Left ventricle myocardium inferior (tissue), 1 donor: ENCODE measurements around the gene CRISPLD2. TPM values are rescaled to one million over a fixed set of nuclear protein-coding genes. Genes with fewer than 3 reads are reported as not detected.
"Not testable (repeated sequence)": the region's sequence is repeated elsewhere in the genome, so short reads cannot be mapped to it uniquely, and the experiment has no call there.

Experiments
- DNase-seq: peaks from one replicate; pipeline ENCODE4 v3.0.0-alpha.2; 2020
- H3K27ac ChIP-seq: fragments of 200-600 bp; replicated peaks from 2 replicates; pipeline ENCODE4 v1.8.0; 2021
- H3K27me3 ChIP-seq: fragments of 200-600 bp; 2 replicates; pipeline ENCODE4 v1.8.0; 2021; ENCODE audit warnings: low read depth
- H3K36me3 ChIP-seq: fragments of 200-600 bp; 2 replicates; pipeline ENCODE4 v1.8.0; 2021
- H3K4me1 ChIP-seq: fragments of 200-600 bp; 2 replicates; pipeline ENCODE4 v1.8.0; 2021
- H3K4me3 ChIP-seq: fragments of 200-600 bp; 2 replicates; pipeline ENCODE4 v1.8.0; 2021; ENCODE audit warnings: mild to moderate bottlenecking, moderate library complexity
- H3K9me3 ChIP-seq: fragments of 200-600 bp; replicated peaks from 2 replicates; pipeline ENCODE4 v1.8.0; 2021
- intact Hi-C: fragments of 100-400 bp; cut with micrococcal nuclease; formaldehyde crosslinking; loops from one replicate; pipeline ENCODE4 v1.11.0; 2022
- total RNA-seq: library from RNA; stranded (reverse); fragmentation: NEBNext Ultra II Directional; extraction: Animal tissue kit (Norgen Biotek cat#: 25700); gene quantifications from one replicate; pipeline ENCODE4 v1.2.1, GENCODE V29; 2021
- TF ChIP-seq, protein P1 (sequence below): fragments of 200-600 bp; IDR thresholded peaks from 2 replicates; pipeline ENCODE4 v1.8.0; 2021; ENCODE audit warnings: antibody characterized with exemption, mild to moderate bottlenecking, borderline replicate concordance
- donor health status: DM: no; HTN: yes; CAD: no; lungs with severe emphysema.

Gene CRISPLD2
- total RNA-seq, 1 donor from 2014 or later: 12.8 TPM

DNA sequence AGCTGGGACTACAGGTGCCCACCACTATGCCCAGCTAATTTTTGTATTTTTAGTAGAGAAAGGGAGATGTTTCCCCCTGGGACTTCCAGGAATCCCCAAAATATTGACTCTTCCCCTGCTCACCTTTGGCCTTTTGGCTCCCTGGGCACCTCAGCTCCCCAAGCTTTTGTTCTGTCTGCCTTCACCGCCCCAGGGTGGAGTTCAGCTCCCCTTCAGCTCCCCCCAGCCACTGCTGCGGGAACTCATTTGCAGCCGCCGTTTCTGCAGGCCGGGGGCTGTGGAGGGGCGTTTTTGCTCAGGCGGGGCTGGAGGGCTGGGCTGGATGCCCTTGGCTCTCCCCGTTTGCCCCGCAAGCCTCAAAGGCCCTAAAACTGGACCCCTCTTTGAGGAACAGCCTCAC lies 47.9 kb downstream of the CRISPLD2 start:
- Histone ChIP-seq H3K27me3 (peaks cover 23% of the 10 kb centered on the region), H3K4me1 (no peaks in the 10 kb centered on the region), H3K9me3 (no peaks in the 10 kb centered on the region), H3K4me3 (no peak overlapping the region), H3K27ac (no peak overlapping the region), H3K36me3 (peaks cover 45% of the 10 kb centered on the region)
- TF ChIP-seq, protein P1, sequence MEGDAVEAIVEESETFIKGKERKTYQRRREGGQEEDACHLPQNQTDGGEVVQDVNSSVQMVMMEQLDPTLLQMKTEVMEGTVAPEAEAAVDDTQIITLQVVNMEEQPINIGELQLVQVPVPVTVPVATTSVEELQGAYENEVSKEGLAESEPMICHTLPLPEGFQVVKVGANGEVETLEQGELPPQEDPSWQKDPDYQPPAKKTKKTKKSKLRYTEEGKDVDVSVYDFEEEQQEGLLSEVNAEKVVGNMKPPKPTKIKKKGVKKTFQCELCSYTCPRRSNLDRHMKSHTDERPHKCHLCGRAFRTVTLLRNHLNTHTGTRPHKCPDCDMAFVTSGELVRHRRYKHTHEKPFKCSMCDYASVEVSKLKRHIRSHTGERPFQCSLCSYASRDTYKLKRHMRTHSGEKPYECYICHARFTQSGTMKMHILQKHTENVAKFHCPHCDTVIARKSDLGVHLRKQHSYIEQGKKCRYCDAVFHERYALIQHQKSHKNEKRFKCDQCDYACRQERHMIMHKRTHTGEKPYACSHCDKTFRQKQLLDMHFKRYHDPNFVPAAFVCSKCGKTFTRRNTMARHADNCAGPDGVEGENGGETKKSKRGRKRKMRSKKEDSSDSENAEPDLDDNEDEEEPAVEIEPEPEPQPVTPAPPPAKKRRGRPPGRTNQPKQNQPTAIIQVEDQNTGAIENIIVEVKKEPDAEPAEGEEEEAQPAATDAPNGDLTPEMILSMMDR: no peak
- intact Hi-C loops: no loop called here
- DNase-seq: peak; percentile 5

GRCh38 chr16:84868328-84868727 lies 48.5 kb downstream of the CRISPLD2 start:
- peak; percentile 10 for DNase-seq

DNA sequence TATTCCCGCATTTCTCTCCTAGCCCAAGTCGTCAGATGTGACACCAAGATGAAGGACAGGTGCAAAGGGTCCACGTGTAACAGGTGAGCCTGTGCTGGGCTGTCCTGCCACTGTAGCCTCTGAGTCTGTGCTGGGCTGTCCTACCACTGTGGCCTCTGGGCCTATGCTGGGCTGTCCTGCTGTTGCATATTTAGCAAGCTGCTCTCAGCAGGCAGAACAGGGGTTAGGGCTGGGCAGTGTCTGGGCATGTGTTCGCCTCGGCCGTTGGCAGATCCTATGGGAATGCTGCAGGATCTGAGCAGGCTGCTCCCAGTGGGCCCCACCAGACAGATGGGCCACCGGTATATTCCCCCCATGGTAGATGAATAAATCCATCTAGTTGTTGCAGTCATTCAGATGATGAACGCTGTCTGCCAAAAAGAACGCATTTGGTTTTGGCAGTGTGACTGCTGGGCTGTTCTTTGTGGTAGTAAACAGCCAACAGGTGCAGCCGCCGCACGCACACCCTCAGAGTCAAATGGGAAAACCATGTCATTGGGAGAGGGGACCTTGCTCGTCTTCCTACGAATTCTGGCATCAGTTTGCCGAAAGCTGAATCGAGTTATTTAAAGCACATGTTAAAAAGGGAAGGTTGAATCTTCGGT lies 49.2 kb downstream of the CRISPLD2 start:
- TF ChIP-seq, protein P1: no peak
- Histone ChIP-seq H3K9me3 (no peaks in the 10 kb centered on the region), H3K27me3 (peaks cover 15% of the 10 kb centered on the region), H3K4me1 (peaks cover 4% of the 10 kb centered on the region), H3K36me3 (peaks cover 47% of the 10 kb centered on the region), H3K27ac (no peak overlapping the region), H3K4me3 (no peak overlapping the region)
- peak; percentile 8 for DNase-seq
- intact Hi-C loops: no loop called here

More at GRCh38 chr16:84868328-84868727, 48.5 kb downstream of the CRISPLD2 start:
- peaks cover 19% of the 10 kb centered on the region for H3K27me3 ChIP-seq
- H3K4me3 ChIP-seq: no peak overlapping the region
- H3K27ac ChIP-seq: no peak overlapping the region
- H3K36me3 ChIP-seq: peaks cover 45% of the 10 kb centered on the region
- TF ChIP-seq, protein P1: no peak
- intact Hi-C loops: no loop called here
- no peaks in the 10 kb centered on the region for H3K9me3 ChIP-seq
- H3K4me1 ChIP-seq: no peaks in the 10 kb centered on the region

DNA sequence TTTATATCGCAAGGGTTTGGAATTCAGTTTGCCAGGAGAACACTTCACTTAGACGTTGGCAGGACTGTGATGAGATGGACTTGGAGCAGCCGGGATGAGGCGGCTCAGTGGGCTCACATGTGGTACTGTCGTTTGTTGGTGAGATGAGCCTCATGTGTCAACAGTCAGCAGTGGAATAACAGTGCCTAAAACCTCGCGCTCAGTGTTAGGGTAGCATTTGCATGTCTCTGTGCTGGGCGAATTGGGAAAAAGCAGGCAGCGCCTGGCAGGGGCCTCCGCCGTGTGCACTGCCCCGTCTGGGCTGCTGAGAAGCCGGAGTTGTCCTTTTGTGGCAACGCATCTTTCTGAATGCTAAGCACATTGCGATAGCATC lies 49.7 kb downstream of the CRISPLD2 start:
- H3K4me1 ChIP-seq: peaks cover 4% of the 10 kb centered on the region
- DNase-seq: peak; percentile 8
- no peak overlapping the region for H3K4me3 ChIP-seq
- H3K36me3 ChIP-seq: peaks cover 51% of the 10 kb centered on the region
- no peaks in the 10 kb centered on the region for H3K9me3 ChIP-seq
- peaks cover 15% of the 10 kb centered on the region for H3K27me3 ChIP-seq
- no peak overlapping the region for H3K27ac ChIP-seq
- TF ChIP-seq, protein P1: no peak
- intact Hi-C loops: no loop called here

DNA sequence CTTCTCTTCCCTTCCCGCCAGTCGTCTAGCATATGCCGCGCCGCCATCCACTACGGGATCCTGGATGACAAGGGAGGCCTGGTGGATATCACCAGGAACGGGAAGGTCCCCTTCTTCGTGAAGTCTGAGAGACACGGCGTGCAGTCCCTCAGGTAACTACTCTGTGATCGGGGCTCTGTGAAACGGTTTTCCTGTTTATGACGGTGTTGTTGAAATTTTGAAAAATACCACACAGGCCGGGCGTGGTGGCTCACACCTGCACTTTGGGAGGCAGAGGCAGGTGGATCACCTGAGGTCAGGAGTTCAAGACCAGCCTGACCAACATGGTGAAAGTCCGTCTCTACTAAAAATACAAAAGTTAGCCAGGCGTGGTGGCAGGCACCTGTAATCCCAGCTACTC lies 53.2 kb downstream of the CRISPLD2 start:
- H3K4me3 ChIP-seq, H3K27ac ChIP-seq, intact Hi-C loops, H3K27me3 ChIP-seq, H3K9me3 ChIP-seq, H3K4me1 ChIP-seq: not testable (repeated sequence)
- peaks cover 62% of the 10 kb centered on the region for H3K36me3 ChIP-seq
- peak; percentile 11 for DNase-seq

GRCh38 chr16:84874004-84874435 lies 54.2 kb downstream of the CRISPLD2 start:
- Histone ChIP-seq H3K27me3 (no peaks in the 10 kb centered on the region), H3K27ac (no peak overlapping the region), H3K4me1 (peaks cover 4% of the 10 kb centered on the region), H3K9me3 (no peaks in the 10 kb centered on the region), H3K4me3 (no peak overlapping the region), H3K36me3 (peaks cover 57% of the 10 kb centered on the region)
- intact Hi-C loops: no loop called here
- DNase-seq: peak; percentile 5
- TF ChIP-seq, protein P1: no peak
